NT2/D1 (cell line): ENCODE results near the gene SSTR4.

Source experiments
- SUZ12 ChIP-seq: IDR thresholded peaks from 2 replicates; pipeline ENCODE4 v1.6.1; 2011; ENCODE audit not compliant: insufficient read length, insufficient read depth; ENCODE audit errors: extremely low read depth
- YY1 ChIP-seq: IDR thresholded peaks from 2 replicates; pipeline ENCODE4 v1.6.1; 2011; ENCODE audit not compliant: insufficient read length, insufficient read depth
- ZNF274 ChIP-seq: IDR thresholded peaks from 2 replicates; pipeline ENCODE4 v1.6.1; 2011; ENCODE audit warnings: mild to moderate bottlenecking, low read depth, low read length

DNA sequence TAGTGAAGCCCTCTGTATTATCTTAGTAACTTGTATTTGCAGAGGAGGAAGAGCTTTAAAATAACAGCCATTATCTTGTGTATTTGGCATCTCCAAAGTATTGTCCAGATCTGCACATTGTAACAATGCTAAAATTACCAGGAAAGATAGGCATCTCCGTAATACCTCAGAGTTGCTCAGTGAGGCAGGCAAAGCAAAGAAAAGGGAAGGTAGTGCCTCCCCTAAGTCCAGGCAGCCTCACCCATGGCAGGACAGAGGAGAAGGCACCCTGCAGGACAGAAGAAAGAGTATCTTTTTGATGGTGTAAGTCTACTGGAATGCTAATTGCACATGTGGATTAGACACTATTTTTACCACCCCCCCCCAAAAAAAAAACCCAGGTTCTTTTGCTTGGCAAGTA lies 13.6 kb upstream of the SSTR4 start:
- TF ChIP-seq ZNF274 (no peak), SUZ12 (no peak), YY1 (no peak)
